HepG2 (cell line): ENCODE results near the gene ZNF740. TPM values are rescaled to one million over a fixed set of nuclear protein-coding genes. Genes with fewer than 3 reads are reported as not detected.

Experiments used
- ATAC-seq: fragments of 200-7000 bp; cut with Tn5 transposase; 3 replicates; pipeline ENCODE4 v1.9.1; 2020; ENCODE audit warnings: mild to moderate bottlenecking, moderate library complexity
- BruUV-seq: library from RNA; stranded (reverse); fragments of 400-500 nt; replicated peaks from 2 replicates; lab custom pipeline; 2021; lab: Mats Ljungman, UMichigan
- CTCF ChIA-PET: fragments of 300-600 bp; formaldehyde crosslinking; extraction: SDS; loops from one replicate; lab custom pipeline; 2021; ENCODE audit warnings: low total read pairs, inconsistent platforms, low intra/inter-chr PET ratio; lab: Yijun Ruan, JAX
- POLR2A ChIA-PET: fragments of 350-600 bp; sonication (Branson Sonifier 250); formaldehyde crosslinking; loops from one replicate; lab custom pipeline; 2020; ENCODE audit warnings: antibody characterized with exemption, inconsistent platforms; lab: Yijun Ruan, JAX
- DNase-seq: peaks from one replicate; pipeline ENCODE4 v3.0.0-alpha.2; 2015; ENCODE audit warnings: low spot score
- FAIRE-seq: peaks from 3 replicates; lab custom pipeline; 2011; peaks lifted over from hg19 to GRCh38; lab: Jason Lieb, UNC
- H2AFZ ChIP-seq: one replicate; pipeline ENCODE4 v1.6.1; 2011; ENCODE audit warnings: low read length, inconsistent platforms
- H3K27ac ChIP-seq: fragments of 300-600 bp; 3 replicates; pipeline ENCODE4 v1.8.0; 2011; ENCODE audit warnings: mixed run types, mild to moderate bottlenecking, mixed read lengths, low read length, inconsistent platforms; ENCODE audit not compliant: insufficient read depth; ENCODE audit errors: extremely low read length
- H3K27me3 ChIP-seq, 2 experiments: fragments of 200-600 bp in 1 of 2; 2 replicates in 1 of 2; 3 replicates in 1 of 2; pipeline versions ENCODE4 v1.6.0 to v1.8.0; 2011; ENCODE audit warnings: low read length in 2 of 2, mild to moderate bottlenecking in 2 of 2, moderate library complexity in 2 of 2, inconsistent platforms in 1 of 2; ENCODE audit not compliant: insufficient read depth in 2 of 2, control insufficient read depth in 1 of 2
- H3K36me3 ChIP-seq, 2 experiments: fragments of 200-600 bp in 1 of 2; replicated peaks in 1 of 2; 2 replicates in 1 of 2; 3 replicates in 1 of 2; pipeline versions ENCODE4 v1.5.1 to v1.8.0; 2011; ENCODE audit warnings: low read length in 2 of 2, inconsistent platforms in 1 of 2; ENCODE audit not compliant: insufficient read depth in 2 of 2, control insufficient read depth in 1 of 2
- H3K4me1 ChIP-seq: 2 replicates; pipeline ENCODE4 v1.5.1; 2012; ENCODE audit warnings: low read length, inconsistent platforms; ENCODE audit not compliant: insufficient read depth
- H3K4me2 ChIP-seq: 2 replicates; pipeline ENCODE4 v1.6.0; 2011; ENCODE audit warnings: low read depth, low read length, inconsistent platforms
- H3K4me3 ChIP-seq, 3 experiments: fragments of 200-600 bp in 1 of 3; sonication (generic), shearing (Covaris generic) in 1 of 3; replicated peaks in 1 of 3; 2 replicates each; pipeline ENCODE4 v1.5.1; 2011 to 2016; ENCODE audit warnings: low read length in 3 of 3, inconsistent platforms in 2 of 3, low read depth in 2 of 3, mild to moderate bottlenecking in 2 of 3, control low read depth in 1 of 3, mixed read lengths in 1 of 3; ENCODE audit not compliant: insufficient read depth in 1 of 3
- H3K79me2 ChIP-seq: one replicate; pipeline ENCODE4 v1.6.1; 2011; ENCODE audit warnings: low read length, inconsistent platforms; ENCODE audit not compliant: insufficient read depth
- H3K9ac ChIP-seq: 2 replicates; pipeline ENCODE4 v1.6.0; 2011; ENCODE audit warnings: mild to moderate bottlenecking, low read depth, low read length, inconsistent platforms; ENCODE audit not compliant: insufficient read depth
- H3K9me3 ChIP-seq: 2 replicates; pipeline ENCODE4 v1.5.1; 2012; ENCODE audit warnings: mild to moderate bottlenecking, low read length
- H4K20me1 ChIP-seq: 2 replicates; pipeline ENCODE4 v1.6.0; 2011; ENCODE audit warnings: inconsistent platforms, mild to moderate bottlenecking, low read length, moderate library complexity; ENCODE audit not compliant: insufficient read depth
- SIN3B ChIP-seq: fragments of 150-350 bp; IDR thresholded peaks from 2 replicates; pipeline ENCODE4 v1.6.1; 2014; ENCODE audit warnings: low read length
- SP4 ChIP-seq: sonication (generic); formaldehyde crosslinking; IDR thresholded peaks from 2 replicates; pipeline ENCODE4 v1.8.1; 2023; ENCODE audit warnings: mild to moderate bottlenecking, missing genetic modification reagents
- SRF ChIP-seq: IDR thresholded peaks from 2 replicates; pipeline ENCODE4 v1.6.1; 2011; ENCODE audit warnings: mild to moderate bottlenecking, low read depth, low read length, moderate library complexity
- SUZ12 ChIP-seq: fragments of 150-350 bp; IDR thresholded peaks from 2 replicates; pipeline ENCODE4 v1.6.1; 2014; ENCODE audit warnings: low read depth, low read length
- TCF7L2 ChIP-seq: IDR thresholded peaks from 2 replicates; pipeline ENCODE4 v1.6.1; 2011; ENCODE audit warnings: mild to moderate bottlenecking, low read depth, low read length, moderate library complexity
- ZFP36 ChIP-seq: fragments of 150-350 bp; IDR thresholded peaks from 2 replicates; pipeline ENCODE4 v1.6.1; 2018; ENCODE audit warnings: borderline replicate concordance, low read length, low read depth; ENCODE audit not compliant: partially characterized antibody
- ZNF660 ChIP-seq: sonication (generic); formaldehyde crosslinking; IDR thresholded peaks from 2 replicates; pipeline ENCODE4 v1.5.1; 2020; ENCODE audit warnings: mild to moderate bottlenecking, low read depth, missing genetic modification reagents, borderline replicate concordance
- ZNF781 ChIP-seq: sonication (generic); formaldehyde crosslinking; IDR thresholded peaks from 2 replicates; pipeline ENCODE4 v1.5.1; 2020; ENCODE audit warnings: borderline replicate concordance, mild to moderate bottlenecking, missing genetic modification reagents; ENCODE audit errors: not compliant biosample characterization
- in situ Hi-C: cut with HindIII; loops from 2 replicates; pipeline ENCODE4 v1.10.0; 2017; ENCODE audit warnings: low pct_unique_long_range_greater_than_20kb; ENCODE audit not compliant: extremely low pct_ligation_motif_present
- intact Hi-C: fragments of 100-400 bp; cut with micrococcal nuclease; formaldehyde crosslinking; loops from one replicate; pipeline ENCODE4 v1.10.0; 2022; ENCODE audit not compliant: unreplicated experiment
- polyA plus RNA-seq, 8 experiments: library from polyadenylated mRNA; depleted of rRNA in 3 of 8; stranded (reverse) in 7 of 8; unstranded in 1 of 8; fragments of >200 nt; fragmentation: Illumina TruSeq in 4 of 8; extraction: Trizol in 4 of 8; gene quantifications; 2 replicates each; pipeline versions ENCODE4 v1.2.1 to v1.2.3, GENCODE V29; 2011 to 2016; ENCODE audit warnings: low read depth in 4 of 8, missing spikeins in 1 of 8, mixed read lengths in 1 of 8; ENCODE audit not compliant: insufficient read depth in 1 of 8
- total RNA-seq, 5 experiments: library from RNA; depleted of rRNA; stranded (reverse); fragments of >200 nt; fragmentation: Illumina TruSeq; extraction: Trizol; gene quantifications; 2 replicates each; pipeline ENCODE4 v1.2.3, GENCODE V29; 2016; ENCODE audit warnings: low read depth in 1 of 5
- TF ChIP-seq, protein P1 (sequence below): sonication (generic); formaldehyde crosslinking; IDR thresholded peaks from 2 replicates; pipeline ENCODE4 v1.4.0; 2020; ENCODE audit warnings: mild to moderate bottlenecking, missing genetic modification reagents
- TF ChIP-seq, protein P2 (sequence below): sonication (generic); formaldehyde crosslinking; IDR thresholded peaks from 2 replicates; pipeline ENCODE4 v1.5.0; 2020; ENCODE audit warnings: mild to moderate bottlenecking, missing genetic modification reagents
- TF ChIP-seq, protein P3 (sequence below): sonication (generic); formaldehyde crosslinking; IDR thresholded peaks from 2 replicates; pipeline ENCODE4 v1.9.0; 2021; ENCODE audit warnings: missing genetic modification reagents, borderline replicate concordance
- TF ChIP-seq, protein P4 (sequence below): sonication (generic); formaldehyde crosslinking; IDR thresholded peaks from 2 replicates; pipeline ENCODE4 v1.5.1; 2020; ENCODE audit warnings: missing genetic modification reagents, mild to moderate bottlenecking, borderline replicate concordance
- TF ChIP-seq, protein P5 (sequence below): sonication (generic); formaldehyde crosslinking; IDR thresholded peaks from 2 replicates; pipeline ENCODE4 v1.5.0; 2020; ENCODE audit warnings: missing genetic modification reagents
- TF ChIP-seq, protein P6 (sequence below): sonication (generic); formaldehyde crosslinking; conservative IDR thresholded peaks from 2 replicates; pipeline ENCODE4 v1.4.0; 2020; ENCODE audit warnings: missing genetic modification reagents

ZNF740 gene
- total and polyA plus RNA-seq, 2 of the 13 experiments (the other 11 are each of a cell fraction or from before 2014, with no cell fraction given): 16.9 to 19.0 TPM

DNA sequence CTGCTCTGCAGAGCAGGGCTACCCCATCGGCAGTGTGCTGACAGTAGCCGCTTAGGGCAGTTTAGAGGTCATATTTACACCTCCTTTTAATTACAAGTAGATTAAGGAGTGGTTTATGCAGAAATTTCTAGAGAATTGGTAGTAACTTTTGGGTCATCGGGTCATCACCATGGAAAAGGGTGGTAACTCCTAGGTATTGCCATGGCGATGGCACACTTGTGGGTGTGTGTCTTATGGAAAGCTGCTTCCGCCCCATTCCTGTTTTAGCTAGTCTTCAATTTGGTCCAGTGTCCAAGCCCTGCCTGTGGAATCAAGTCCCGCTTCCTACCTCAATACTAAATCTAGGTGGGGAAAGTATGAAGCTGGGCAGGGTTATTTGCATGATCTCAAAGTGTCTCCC lies 29.5 kb upstream of the ZNF740 start (continued):
- TF ChIP-seq, protein P1, sequence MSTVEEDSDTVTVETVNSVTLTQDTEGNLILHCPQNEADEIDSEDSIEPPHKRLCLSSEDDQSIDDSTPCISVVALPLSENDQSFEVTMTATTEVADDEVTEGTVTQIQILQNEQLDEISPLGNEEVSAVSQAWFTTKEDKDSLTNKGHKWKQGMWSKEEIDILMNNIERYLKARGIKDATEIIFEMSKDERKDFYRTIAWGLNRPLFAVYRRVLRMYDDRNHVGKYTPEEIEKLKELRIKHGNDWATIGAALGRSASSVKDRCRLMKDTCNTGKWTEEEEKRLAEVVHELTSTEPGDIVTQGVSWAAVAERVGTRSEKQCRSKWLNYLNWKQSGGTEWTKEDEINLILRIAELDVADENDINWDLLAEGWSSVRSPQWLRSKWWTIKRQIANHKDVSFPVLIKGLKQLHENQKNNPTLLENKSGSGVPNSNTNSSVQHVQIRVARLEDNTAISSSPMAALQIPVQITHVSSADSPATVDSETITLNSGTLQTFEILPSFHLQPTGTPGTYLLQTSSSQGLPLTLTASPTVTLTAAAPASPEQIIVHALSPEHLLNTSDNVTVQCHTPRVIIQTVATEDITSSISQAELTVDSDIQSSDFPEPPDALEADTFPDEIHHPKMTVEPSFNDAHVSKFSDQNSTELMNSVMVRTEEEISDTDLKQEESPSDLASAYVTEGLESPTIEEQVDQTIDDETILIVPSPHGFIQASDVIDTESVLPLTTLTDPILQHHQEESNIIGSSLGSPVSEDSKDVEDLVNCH (CRISPR knock-in tag): no peak
- no peak for TF ChIP-seq SUZ12
- TF ChIP-seq ZNF660: no peak

DNA sequence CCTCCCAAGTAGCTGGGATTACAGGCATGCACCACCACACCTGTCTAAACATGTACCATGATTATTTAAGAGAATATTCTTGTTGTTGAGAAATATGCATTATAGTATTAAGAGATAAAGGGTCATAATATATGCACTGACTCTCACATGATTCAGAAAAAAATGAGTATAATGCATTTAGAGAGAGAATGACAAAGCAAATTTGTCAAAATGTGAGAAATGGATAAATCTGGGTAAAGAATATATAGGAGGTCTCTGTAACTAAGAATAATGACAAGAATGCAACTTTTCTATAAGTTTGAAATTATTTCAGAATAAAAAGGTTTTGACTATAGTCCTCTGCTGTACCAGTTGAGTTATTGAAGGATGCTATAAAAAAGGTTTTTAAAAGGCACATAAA lies 28.1 kb upstream of the ZNF740 start:
- POLR2A ChIA-PET: interaction anchor here (1.2 kb wide), 1 partner anchor 28 kb away, joined by 3 read pairs; the partner anchor contains the start of genes CSAD and ZNF740

More for the DNA sequence above, 28.1 kb upstream of the ZNF740 start:
- H3K79me2 ChIP-seq: no peaks in the 10 kb centered on the region
- H3K9me3 ChIP-seq: no peaks in the 10 kb centered on the region
- no peak for ATAC-seq
- H3K4me2 ChIP-seq: no peak overlapping the region
- no peak overlapping the region for H3K27ac ChIP-seq
- no TSS peak for BruUV-seq
- no peak for FAIRE-seq
- no peak overlapping the region for H2AFZ ChIP-seq
- H3K4me1 ChIP-seq: no peaks in the 10 kb centered on the region
- H4K20me1 ChIP-seq: no peaks in the 10 kb centered on the region
- intact Hi-C loops (no loop called here), in situ Hi-C loops (no loop called here)
- CTCF ChIA-PET: no interaction called here
- H3K9ac ChIP-seq: no peak overlapping the region
- no peaks in the 10 kb centered on the region for H3K36me3 ChIP-seq
- TF ChIP-seq SP4 (CRISPR knock-in tag) (no peak), TCF7L2 (no peak), SIN3B (no peak), SRF (no peak), ZFP36 (no peak), ZNF781 (no peak), SUZ12 (no peak)
- TF ChIP-seq, protein P2, sequence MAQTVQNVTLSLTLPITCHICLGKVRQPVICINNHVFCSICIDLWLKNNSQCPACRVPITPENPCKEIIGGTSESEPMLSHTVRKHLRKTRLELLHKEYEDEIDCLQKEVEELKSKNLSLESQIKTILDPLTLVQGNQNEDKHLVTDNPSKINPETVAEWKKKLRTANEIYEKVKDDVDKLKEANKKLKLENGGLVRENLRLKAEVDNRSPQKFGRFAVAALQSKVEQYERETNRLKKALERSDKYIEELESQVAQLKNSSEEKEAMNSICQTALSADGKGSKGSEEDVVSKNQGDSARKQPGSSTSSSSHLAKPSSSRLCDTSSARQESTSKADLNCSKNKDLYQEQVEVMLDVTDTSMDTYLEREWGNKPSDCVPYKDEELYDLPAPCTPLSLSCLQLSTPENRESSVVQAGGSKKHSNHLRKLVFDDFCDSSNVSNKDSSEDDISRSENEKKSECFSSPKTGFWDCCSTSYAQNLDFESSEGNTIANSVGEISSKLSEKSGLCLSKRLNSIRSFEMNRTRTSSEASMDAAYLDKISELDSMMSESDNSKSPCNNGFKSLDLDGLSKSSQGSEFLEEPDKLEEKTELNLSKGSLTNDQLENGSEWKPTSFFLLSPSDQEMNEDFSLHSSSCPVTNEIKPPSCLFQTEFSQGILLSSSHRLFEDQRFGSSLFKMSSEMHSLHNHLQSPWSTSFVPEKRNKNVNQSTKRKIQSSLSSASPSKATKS (CRISPR knock-in tag): no peak
- TF ChIP-seq, protein P3, sequence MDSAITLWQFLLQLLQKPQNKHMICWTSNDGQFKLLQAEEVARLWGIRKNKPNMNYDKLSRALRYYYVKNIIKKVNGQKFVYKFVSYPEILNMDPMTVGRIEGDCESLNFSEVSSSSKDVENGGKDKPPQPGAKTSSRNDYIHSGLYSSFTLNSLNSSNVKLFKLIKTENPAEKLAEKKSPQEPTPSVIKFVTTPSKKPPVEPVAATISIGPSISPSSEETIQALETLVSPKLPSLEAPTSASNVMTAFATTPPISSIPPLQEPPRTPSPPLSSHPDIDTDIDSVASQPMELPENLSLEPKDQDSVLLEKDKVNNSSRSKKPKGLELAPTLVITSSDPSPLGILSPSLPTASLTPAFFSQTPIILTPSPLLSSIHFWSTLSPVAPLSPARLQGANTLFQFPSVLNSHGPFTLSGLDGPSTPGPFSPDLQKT (CRISPR knock-in tag): no peak
- TF ChIP-seq, protein P4, sequence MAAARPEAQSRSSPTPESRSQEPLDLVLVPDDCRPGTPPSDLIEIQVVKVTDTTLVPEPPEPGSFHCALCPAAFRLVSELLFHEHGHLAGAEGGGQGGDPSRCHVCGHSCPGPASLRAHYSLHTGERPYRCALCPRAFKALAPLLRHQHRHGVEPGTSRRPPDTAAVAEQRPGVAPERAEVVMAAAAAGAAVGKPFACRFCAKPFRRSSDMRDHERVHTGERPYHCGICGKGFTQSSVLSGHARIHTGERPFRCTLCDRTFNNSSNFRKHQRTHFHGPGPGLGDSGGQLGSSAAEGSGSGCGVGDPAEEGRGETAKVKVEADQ: no peak
- TF ChIP-seq, protein P5, sequence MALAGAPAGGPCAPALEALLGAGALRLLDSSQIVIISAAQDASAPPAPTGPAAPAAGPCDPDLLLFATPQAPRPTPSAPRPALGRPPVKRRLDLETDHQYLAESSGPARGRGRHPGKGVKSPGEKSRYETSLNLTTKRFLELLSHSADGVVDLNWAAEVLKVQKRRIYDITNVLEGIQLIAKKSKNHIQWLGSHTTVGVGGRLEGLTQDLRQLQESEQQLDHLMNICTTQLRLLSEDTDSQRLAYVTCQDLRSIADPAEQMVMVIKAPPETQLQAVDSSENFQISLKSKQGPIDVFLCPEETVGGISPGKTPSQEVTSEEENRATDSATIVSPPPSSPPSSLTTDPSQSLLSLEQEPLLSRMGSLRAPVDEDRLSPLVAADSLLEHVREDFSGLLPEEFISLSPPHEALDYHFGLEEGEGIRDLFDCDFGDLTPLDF: no peak
- TF ChIP-seq, protein P6, sequence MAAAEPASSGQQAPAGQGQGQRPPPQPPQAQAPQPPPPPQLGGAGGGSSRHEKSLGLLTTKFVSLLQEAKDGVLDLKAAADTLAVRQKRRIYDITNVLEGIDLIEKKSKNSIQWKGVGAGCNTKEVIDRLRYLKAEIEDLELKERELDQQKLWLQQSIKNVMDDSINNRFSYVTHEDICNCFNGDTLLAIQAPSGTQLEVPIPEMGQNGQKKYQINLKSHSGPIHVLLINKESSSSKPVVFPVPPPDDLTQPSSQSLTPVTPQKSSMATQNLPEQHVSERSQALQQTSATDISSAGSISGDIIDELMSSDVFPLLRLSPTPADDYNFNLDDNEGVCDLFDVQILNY (CRISPR knock-in tag): no peak
- no peak for DNase-seq
- H3K4me3 ChIP-seq: no peak overlapping the region
- H3K27me3 ChIP-seq: no peaks in the 10 kb centered on the region
